GM23338 (cell line): ENCODE results near the gene TSSC4. TPM values are rescaled to one million over a fixed set of nuclear protein-coding genes. Genes with fewer than 3 reads are reported as not detected.

ENCODE experiments used
- ATAC-seq: fragments of 200-7000 bp; cut with Tn5 transposase; 3 replicates; pipeline ENCODE4 v1.9.1; 2020
- DNase-seq: peaks from one replicate; pipeline ENCODE4 v3.0.0-alpha.2; 2015; ENCODE audit warnings: low spot score
- H2AFZ ChIP-seq: fragments of 200-600 bp; sonication (generic); 2 replicates; pipeline ENCODE4 v1.8.0; 2016; ENCODE audit warnings: antibody characterized with exemption, mild to moderate bottlenecking, moderate library complexity
- H3F3A ChIP-seq: fragments of 200-600 bp; sonication (generic); replicated peaks from 2 replicates; pipeline ENCODE4 v1.8.0; 2017; ENCODE audit warnings: antibody characterized with exemption, mixed run types, low read depth
- H3K27ac ChIP-seq: fragments of 200-600 bp; sonication (generic); 2 replicates; pipeline ENCODE4 v1.6.1; 2016; ENCODE audit warnings: low read depth
- H3K27me3 ChIP-seq: fragments of 200-600 bp; sonication (generic); 2 replicates; pipeline ENCODE4 v1.8.0; 2016; ENCODE audit warnings: mild to moderate bottlenecking, mixed run types, moderate library complexity; ENCODE audit not compliant: insufficient read depth
- H3K36me3 ChIP-seq: fragments of 200-600 bp; sonication (generic); 2 replicates; pipeline ENCODE4 v1.8.0; 2016; ENCODE audit warnings: mild to moderate bottlenecking; ENCODE audit not compliant: insufficient read depth
- H3K4me1 ChIP-seq: fragments of 200-600 bp; sonication (generic); 2 replicates; pipeline ENCODE4 v1.8.0; 2016; ENCODE audit warnings: mild to moderate bottlenecking, moderate library complexity; ENCODE audit not compliant: insufficient read depth
- H3K4me2 ChIP-seq: fragments of 200-600 bp; sonication (generic); 2 replicates; pipeline ENCODE4 v1.7.1; 2017; ENCODE audit warnings: mixed run types
- H3K4me3 ChIP-seq: fragments of 200-600 bp; sonication (generic); 2 replicates; pipeline ENCODE4 v1.6.1; 2016; ENCODE audit warnings: mixed run types
- H3K79me2 ChIP-seq: fragments of 200-600 bp; sonication (generic); replicated peaks from 2 replicates; pipeline ENCODE4 v1.8.0; 2017; ENCODE audit warnings: mild to moderate bottlenecking; ENCODE audit not compliant: insufficient read depth
- H3K9me2 ChIP-seq: fragments of 200-600 bp; sonication (generic); 2 replicates; pipeline ENCODE4 v1.8.0; 2017; ENCODE audit not compliant: insufficient read depth
- H4K20me1 ChIP-seq: fragments of 200-600 bp; sonication (generic); replicated peaks from 2 replicates; pipeline ENCODE4 v1.8.0; 2017; ENCODE audit warnings: mild to moderate bottlenecking; ENCODE audit not compliant: insufficient read depth
- H3K27ac Mint-ChIP-seq: 2 replicates; pipeline ENCODE4 v1.8.0; 2020; ENCODE audit warnings: inconsistent platforms, mild to moderate bottlenecking, moderate library complexity, mixed read lengths
- H3K27me3 Mint-ChIP-seq: 3 replicates; pipeline ENCODE4 v1.8.0; 2022; ENCODE audit warnings: low read depth, mild to moderate bottlenecking, moderate library complexity, mixed read lengths, inconsistent platforms; ENCODE audit not compliant: insufficient read depth, poor library complexity
- H3K36me3 Mint-ChIP-seq: 3 replicates; pipeline ENCODE4 v1.8.0; 2021; ENCODE audit warnings: low read depth, mild to moderate bottlenecking, inconsistent platforms, moderate library complexity, mixed read lengths
- H3K4me1 Mint-ChIP-seq: 3 replicates; pipeline ENCODE4 v1.8.0; 2020; ENCODE audit warnings: mild to moderate bottlenecking, inconsistent platforms, mixed read lengths
- H3K4me3 Mint-ChIP-seq: 3 replicates; pipeline ENCODE4 v1.8.0; 2021; ENCODE audit warnings: moderate library complexity, mild to moderate bottlenecking, inconsistent platforms, mixed read lengths
- H3K9me3 Mint-ChIP-seq: 3 replicates; pipeline ENCODE4 v1.8.0; 2020; ENCODE audit warnings: moderate library complexity, mild to moderate bottlenecking, inconsistent platforms, mixed read lengths
- CREB1 ChIP-seq: fragments of 250-450 bp; sonication (Bioruptor Pico); IDR thresholded peaks from 2 replicates; pipeline ENCODE4 v1.5.0; 2020; ENCODE audit warnings: low read depth, mild to moderate bottlenecking, moderate library complexity
- EZH2 ChIP-seq: fragments of 200-600 bp; sonication (generic); IDR thresholded peaks from one replicate; pipeline ENCODE4 v1.8.0; 2017; ENCODE audit warnings: antibody characterized with exemption, mild to moderate bottlenecking, low read depth; ENCODE audit not compliant: unreplicated experiment
- EZH2phosphoT487 ChIP-seq: fragments of 200-600 bp; sonication (generic); IDR thresholded peaks from one replicate; pipeline ENCODE4 v1.8.1; 2018; ENCODE audit warnings: antibody characterized with exemption; ENCODE audit not compliant: unreplicated experiment
- JUNB ChIP-seq: IDR thresholded peaks from one replicate; pipeline ENCODE4 v1.6.1; 2016; ENCODE audit warnings: antibody characterized with exemption; ENCODE audit not compliant: unreplicated experiment
- NANOG ChIP-seq: IDR thresholded peaks from 2 replicates; pipeline ENCODE4 v1.6.1; 2016; ENCODE audit warnings: antibody characterized with exemption, borderline replicate concordance
- POLR2AphosphoS5 ChIP-seq: IDR thresholded peaks from 2 replicates; pipeline ENCODE4 v1.6.1; 2016; ENCODE audit warnings: antibody characterized with exemption, low read depth
- REST ChIP-seq: IDR thresholded peaks from one replicate; pipeline ENCODE4 v1.6.1; 2018; ENCODE audit warnings: antibody characterized with exemption; ENCODE audit not compliant: unreplicated experiment
- STAT1 ChIP-seq: IDR thresholded peaks from one replicate; pipeline ENCODE4 v1.6.1; 2016; ENCODE audit warnings: antibody characterized with exemption; ENCODE audit not compliant: unreplicated experiment
- ZNF114 ChIP-seq: fragments of 250-450 bp; sonication (Bioruptor Pico); IDR thresholded peaks from 2 replicates; pipeline ENCODE4 v1.5.0; 2020; ENCODE audit warnings: mild to moderate bottlenecking, moderate library complexity
- ZNF331 ChIP-seq: fragments of 250-450 bp; sonication (Bioruptor Pico); IDR thresholded peaks from 2 replicates; pipeline ENCODE4 v1.5.0; 2020; ENCODE audit warnings: low read depth, mild to moderate bottlenecking, moderate library complexity
- polyA plus RNA-seq: library from polyadenylated mRNA; unstranded; fragments of >200 nt; fragmentation: Nextera tagmentation; extraction: Ambion mirVana; gene quantifications from 2 replicates; pipeline ENCODE4 v1.2.1, GENCODE V29; 2016
- total RNA-seq: library from RNA; depleted of rRNA; stranded (reverse); fragments of >200 nt; shearing (Covaris generic); gene quantifications from 2 replicates; pipeline ENCODE4 v1.2.3, GENCODE V29; 2014
- TF ChIP-seq, protein P1 (sequence below), 2 experiments: fragments of 200-600 bp in 1 of 2; sonication (generic) in 1 of 2; conservative IDR thresholded peaks; 2 replicates each; pipeline versions ENCODE4 v1.5.1 to v1.6.1; 2016 to 2017; ENCODE audit warnings: antibody characterized with exemption in 2 of 2, low read depth in 2 of 2, mild to moderate bottlenecking in 2 of 2, moderate library complexity in 1 of 2
- TF ChIP-seq, protein P2 (sequence below): IDR thresholded peaks from 2 replicates; pipeline ENCODE4 v1.6.1; 2016; ENCODE audit warnings: antibody characterized with exemption

The TSSC4 gene
- total and polyA plus RNA-seq, 2 experiments from 2014 or later: 27.5 to 44.3 TPM

- H3K79me2 ChIP-seq: no peaks in the 10 kb centered on the region
- TF ChIP-seq, protein P1, sequence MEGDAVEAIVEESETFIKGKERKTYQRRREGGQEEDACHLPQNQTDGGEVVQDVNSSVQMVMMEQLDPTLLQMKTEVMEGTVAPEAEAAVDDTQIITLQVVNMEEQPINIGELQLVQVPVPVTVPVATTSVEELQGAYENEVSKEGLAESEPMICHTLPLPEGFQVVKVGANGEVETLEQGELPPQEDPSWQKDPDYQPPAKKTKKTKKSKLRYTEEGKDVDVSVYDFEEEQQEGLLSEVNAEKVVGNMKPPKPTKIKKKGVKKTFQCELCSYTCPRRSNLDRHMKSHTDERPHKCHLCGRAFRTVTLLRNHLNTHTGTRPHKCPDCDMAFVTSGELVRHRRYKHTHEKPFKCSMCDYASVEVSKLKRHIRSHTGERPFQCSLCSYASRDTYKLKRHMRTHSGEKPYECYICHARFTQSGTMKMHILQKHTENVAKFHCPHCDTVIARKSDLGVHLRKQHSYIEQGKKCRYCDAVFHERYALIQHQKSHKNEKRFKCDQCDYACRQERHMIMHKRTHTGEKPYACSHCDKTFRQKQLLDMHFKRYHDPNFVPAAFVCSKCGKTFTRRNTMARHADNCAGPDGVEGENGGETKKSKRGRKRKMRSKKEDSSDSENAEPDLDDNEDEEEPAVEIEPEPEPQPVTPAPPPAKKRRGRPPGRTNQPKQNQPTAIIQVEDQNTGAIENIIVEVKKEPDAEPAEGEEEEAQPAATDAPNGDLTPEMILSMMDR (conservative IDR thresholded peaks at IDR 0.05; ENCODE audit: low read depth in 2 of 2): no peak
- TF ChIP-seq POLR2AphosphoS5 (no peak), ZNF331 (no peak), NANOG (no peak), REST (no peak), EZH2phosphoT487 (no peak), JUNB (no peak), EZH2 (no peak), STAT1 (no peak), ZNF114 (no peak), CREB1 (CRISPR knock-in tag) (no peak)
- TF ChIP-seq, protein P2, sequence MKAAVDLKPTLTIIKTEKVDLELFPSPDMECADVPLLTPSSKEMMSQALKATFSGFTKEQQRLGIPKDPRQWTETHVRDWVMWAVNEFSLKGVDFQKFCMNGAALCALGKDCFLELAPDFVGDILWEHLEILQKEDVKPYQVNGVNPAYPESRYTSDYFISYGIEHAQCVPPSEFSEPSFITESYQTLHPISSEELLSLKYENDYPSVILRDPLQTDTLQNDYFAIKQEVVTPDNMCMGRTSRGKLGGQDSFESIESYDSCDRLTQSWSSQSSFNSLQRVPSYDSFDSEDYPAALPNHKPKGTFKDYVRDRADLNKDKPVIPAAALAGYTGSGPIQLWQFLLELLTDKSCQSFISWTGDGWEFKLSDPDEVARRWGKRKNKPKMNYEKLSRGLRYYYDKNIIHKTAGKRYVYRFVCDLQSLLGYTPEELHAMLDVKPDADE: no peak
- peaks cover 8% of the 10 kb centered on the region for H3K27me3 Mint-ChIP-seq
Observed at GRCh38 chr11:2358754-2359442, 41.7 kb upstream of the TSSC4 start.

More at GRCh38 chr11:2358754-2359442, 41.7 kb upstream of the TSSC4 start:
- H3K9me3 Mint-ChIP-seq: peaks cover 15% of the 10 kb centered on the region
- peaks cover 3% of the 10 kb centered on the region; the same call in 1 of the 3 replicates for H3K36me3 Mint-ChIP-seq
- Histone ChIP-seq H3F3A (no peaks in the 10 kb centered on the region), H3K4me2 (no peak overlapping the region), H3K36me3 (no peaks in the 10 kb centered on the region), H3K27ac (no peak overlapping the region), H3K4me1 (no peaks in the 10 kb centered on the region), H2AFZ (no peak overlapping the region), H3K27me3 (no peaks in the 10 kb centered on the region), H3K4me3 (no peak overlapping the region), H4K20me1 (no peaks in the 10 kb centered on the region), H3K9me2 (no peaks in the 10 kb centered on the region)
- DNase-seq: no peak
- H3K27ac Mint-ChIP-seq: no peak overlapping the region
- H3K4me1 Mint-ChIP-seq: no peaks in the 10 kb centered on the region
- H3K4me3 Mint-ChIP-seq: no peak overlapping the region
- no peak for ATAC-seq
